LNCAP (cell line): ENCODE measurements around the gene SERINC3.

ENCODE experiments used
- TF ChIP-seq, protein P1 (sequence below): fragments of 450-650 bp; IDR thresholded peaks from 2 replicates; pipeline ENCODE4 v1.5.1; 2017; ENCODE audit warnings: mild to moderate bottlenecking

The SERINC3 gene

DNA sequence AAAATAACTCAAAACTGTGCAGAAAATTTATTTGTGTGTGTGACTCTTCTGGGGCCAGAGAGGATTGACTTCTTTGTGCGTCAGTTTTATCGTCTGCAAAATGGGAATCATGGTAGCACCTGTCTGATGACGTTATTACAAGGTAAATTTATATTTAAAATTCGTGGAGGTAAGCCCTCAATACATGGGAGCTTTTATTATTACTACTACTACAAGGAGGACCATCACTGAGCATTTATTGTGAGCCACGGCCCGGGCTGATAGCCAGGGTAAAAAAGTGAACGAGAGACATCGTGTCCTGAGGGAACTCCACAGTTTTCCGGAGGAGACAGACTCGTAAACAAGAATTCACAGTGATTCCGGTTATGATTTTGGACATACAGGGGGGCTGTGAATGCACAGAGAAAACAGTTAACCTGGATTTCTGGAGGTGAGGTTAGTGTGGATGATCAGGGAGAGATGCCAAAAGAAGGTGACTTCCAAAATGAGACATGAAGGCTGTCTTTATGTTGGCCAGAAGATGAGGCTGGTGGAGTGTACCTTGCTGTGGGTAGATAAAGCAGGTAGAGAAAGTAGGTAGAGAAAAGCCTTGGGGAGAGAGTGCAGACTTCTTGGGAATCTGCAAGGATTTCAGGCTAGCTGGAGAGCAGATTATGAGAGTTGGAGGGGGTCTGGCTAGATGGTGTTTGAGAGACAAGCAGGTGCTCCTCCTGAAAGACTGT lies 10.6 kb upstream of the SERINC3 start:
- TF ChIP-seq, protein P1, sequence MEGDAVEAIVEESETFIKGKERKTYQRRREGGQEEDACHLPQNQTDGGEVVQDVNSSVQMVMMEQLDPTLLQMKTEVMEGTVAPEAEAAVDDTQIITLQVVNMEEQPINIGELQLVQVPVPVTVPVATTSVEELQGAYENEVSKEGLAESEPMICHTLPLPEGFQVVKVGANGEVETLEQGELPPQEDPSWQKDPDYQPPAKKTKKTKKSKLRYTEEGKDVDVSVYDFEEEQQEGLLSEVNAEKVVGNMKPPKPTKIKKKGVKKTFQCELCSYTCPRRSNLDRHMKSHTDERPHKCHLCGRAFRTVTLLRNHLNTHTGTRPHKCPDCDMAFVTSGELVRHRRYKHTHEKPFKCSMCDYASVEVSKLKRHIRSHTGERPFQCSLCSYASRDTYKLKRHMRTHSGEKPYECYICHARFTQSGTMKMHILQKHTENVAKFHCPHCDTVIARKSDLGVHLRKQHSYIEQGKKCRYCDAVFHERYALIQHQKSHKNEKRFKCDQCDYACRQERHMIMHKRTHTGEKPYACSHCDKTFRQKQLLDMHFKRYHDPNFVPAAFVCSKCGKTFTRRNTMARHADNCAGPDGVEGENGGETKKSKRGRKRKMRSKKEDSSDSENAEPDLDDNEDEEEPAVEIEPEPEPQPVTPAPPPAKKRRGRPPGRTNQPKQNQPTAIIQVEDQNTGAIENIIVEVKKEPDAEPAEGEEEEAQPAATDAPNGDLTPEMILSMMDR: no peak

DNA sequence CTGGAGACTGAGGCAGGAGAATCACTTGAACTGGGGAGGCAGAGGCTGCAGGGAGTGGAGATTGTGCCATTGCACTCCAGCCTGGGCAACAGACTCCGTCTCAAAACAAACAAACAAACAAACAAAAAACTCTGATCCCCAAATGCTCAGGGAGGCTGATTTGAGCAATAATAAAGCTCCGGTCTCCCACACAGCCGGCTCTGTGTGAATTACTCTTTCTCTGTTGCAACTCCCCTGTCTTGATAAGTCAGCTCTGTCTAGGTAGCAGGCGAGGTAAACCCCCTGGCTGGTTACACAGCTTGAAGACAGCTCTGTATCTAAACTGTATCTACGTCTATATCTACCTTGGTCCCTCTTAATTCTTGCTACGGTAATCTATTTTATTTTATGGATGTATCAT lies 6.4 kb upstream of the SERINC3 start:
- TF ChIP-seq, protein P1: no peak

DNA sequence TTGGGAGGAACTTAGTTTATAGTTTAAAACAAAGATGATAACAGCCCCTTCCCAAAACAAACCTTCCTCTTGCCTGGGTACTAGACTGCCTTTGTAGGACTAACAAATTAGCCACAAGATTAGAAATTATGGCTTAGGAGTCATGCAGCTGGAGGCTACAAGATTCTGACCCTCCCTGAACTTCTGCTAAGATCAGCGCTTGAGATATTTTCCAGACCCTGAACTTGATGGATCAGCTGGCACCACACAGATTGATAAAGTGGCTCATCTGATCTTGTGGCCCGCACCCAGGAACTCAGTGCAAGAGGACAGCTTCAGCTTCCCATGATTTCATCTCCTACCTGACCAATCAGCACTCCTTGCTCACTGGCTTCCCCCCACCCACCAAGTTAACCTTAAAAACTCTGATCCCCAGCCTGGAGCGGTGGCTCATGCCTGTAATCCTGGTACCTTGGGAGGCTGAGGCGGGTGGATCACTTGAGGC lies 5.9 kb upstream of the SERINC3 start:
- TF ChIP-seq, protein P1: no peak

DNA sequence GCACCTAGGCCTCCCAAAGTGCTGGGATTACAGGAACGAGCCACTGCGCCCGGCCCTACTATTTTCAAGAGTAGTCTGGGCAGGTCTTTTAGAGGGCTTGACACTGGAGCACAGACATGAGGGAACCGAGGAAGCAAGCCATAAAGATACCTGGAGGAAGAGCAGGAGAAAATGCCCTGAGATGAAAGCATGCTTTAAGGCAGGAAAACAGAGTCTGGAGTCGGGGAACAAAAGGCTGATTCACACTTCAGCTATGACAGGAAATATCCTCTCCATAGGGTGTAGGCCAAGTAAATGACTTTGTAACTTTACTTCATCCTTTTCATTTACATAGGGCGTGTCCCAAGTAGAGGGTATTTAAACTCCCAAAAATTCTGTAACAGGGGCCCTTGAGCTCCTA lies 4.3 kb upstream of the SERINC3 start:
- TF ChIP-seq, protein P1: no peak

DNA sequence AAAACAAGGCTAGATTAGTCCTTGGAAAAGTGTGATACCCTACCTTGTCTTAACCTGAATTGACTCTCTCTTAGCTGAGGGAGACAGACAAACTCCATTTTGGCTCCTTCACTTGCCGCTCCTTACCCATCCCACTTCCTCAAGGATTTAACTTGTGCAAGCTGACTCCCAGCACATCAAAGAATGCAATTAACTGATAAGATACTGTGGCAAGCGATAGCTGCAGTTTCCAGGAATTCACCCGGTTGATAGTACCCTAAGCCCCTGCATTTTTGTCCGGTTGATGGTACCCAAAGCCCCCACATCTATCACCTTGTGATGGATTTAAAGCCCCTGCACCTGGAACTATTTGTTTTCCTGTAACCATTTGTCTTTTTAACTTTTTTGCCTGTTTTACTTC lies 1.9 kb upstream of the SERINC3 start:
- TF ChIP-seq, protein P1: no peak

DNA sequence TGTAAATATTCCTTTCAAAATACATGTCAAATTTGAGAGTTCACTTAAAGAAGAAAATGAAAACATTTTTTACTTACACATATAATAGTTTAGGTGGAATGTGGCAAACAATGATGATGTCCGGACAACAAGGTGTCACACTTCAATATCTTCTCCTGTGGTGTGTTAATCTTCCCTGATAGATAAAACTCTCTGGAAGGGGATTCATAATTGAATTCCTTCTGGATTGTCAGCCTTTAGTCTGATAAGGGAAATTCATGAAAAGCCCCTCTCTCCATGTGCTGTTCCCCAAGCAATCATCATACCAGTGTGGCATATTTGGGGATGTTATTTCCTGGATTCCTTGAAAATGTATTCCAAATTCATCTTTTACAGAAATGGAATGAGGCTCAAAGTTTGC lies 971 bp upstream of the SERINC3 start:
- TF ChIP-seq, protein P1: no peak

DNA sequence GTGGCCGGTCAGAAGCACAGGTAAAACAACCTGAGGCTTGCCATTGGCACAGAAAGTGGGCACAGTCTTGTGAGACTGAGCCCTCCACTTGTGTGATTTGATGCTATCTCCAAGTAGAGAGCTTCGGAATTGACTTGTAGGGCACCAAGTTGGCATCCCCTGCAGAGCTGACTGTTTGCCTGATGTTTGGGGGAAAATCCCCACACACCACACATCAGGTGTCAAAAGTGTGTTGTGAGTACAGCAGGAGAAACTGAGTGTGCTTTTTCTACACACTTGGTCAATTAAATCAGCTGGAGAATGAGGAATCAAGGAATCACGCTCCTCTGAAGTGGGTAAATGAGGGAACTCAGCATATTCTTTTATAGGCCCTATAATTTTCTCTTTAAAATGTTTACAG lies 989 bp downstream of the SERINC3 start:
- TF ChIP-seq, protein P1: no peak

DNA sequence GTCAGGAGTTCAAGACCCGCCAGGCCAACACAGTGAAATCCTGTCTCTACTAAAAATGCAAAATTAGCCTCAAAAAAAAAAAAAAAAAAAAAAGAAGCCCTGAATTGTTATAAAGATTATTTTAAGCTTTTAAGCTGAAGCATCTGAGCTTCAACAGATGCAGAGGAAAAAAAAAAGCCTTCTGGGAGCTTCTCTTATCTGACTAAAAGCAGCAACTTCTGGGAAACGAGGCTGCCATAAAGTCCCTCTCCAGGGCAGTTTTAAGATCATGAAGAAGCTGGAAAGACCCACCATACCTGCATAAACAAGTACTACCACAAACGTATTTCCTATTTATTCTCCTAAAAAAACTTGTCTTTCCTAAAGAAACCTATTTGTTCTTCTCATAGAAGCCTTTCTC lies 3.6 kb downstream of the SERINC3 start:
- TF ChIP-seq, protein P1: no peak
